Colon (tissue), 2 donors: ENCODE measurements around the gene PLSCR1.
"Not testable (repeated sequence)": the region's sequence is repeated elsewhere in the genome, so short reads cannot be mapped to it uniquely, and the experiment has no call there.

Source experiments
- FAIRE-seq: peaks from 2 replicates; lab custom pipeline; 2012; peaks lifted over from hg19 to GRCh38; lab: Jason Lieb, UNC
- donor health status: control.
- donor health status: control.

The PLSCR1 gene

DNA sequence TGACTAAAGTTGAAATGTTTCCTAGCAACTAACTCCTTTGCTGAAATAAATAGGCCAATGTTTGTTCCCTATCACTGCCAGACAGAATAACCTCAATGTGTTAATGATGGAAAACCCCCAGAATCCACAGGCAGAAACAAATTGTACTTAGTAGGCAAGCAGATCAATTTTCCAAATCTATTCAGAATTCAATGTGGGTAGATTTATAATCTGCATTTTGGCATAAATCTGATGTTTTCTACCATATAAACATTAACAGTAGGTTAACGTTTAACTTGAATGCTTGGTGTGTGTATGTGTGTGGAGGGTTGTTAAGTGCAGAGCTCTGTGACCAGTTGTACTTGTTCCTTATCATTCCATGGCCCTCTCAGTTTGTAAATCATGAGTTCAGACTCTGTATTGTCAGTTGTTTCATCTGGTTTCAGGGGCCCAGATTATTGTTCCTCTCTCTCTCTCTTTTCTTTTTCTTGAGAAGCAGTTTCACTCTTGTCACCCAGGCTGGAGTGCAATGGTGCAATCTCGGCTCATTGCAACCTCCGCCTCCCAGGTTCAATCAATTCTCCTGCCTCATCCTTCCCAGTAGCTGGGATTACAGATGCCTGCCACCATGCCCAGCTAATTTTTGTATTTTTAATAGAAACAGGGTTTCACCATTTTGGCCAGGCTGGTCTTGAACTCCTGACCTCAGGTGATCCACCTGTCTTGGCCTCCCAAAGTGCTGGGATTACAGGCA is 32.8 kb downstream of the PLSCR1 start:
- FAIRE-seq, result no peak

GRCh38 chr3:146507331-146508120 is 36.9 kb downstream of the PLSCR1 start:
- no peak for FAIRE-seq

DNA sequence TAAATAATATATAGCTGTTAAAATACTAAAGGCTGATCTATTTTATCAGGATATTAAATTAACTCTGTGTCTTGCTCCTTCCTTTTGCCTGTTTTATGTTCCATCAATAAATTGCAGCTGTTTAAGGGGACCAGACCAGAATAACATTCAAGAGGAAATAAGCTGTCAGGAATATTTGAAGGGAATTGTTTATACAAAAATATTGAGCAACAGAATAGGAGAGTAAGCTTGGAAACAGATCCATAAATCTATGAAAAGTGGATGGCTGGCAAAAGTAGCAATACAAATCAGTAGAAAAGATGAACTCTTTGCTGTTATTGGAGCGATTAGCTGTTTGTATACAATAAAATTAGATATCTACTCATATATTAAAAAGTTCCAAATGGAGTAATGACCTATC is 38.9 kb downstream of the PLSCR1 start:
- FAIRE-seq, result no peak

DNA sequence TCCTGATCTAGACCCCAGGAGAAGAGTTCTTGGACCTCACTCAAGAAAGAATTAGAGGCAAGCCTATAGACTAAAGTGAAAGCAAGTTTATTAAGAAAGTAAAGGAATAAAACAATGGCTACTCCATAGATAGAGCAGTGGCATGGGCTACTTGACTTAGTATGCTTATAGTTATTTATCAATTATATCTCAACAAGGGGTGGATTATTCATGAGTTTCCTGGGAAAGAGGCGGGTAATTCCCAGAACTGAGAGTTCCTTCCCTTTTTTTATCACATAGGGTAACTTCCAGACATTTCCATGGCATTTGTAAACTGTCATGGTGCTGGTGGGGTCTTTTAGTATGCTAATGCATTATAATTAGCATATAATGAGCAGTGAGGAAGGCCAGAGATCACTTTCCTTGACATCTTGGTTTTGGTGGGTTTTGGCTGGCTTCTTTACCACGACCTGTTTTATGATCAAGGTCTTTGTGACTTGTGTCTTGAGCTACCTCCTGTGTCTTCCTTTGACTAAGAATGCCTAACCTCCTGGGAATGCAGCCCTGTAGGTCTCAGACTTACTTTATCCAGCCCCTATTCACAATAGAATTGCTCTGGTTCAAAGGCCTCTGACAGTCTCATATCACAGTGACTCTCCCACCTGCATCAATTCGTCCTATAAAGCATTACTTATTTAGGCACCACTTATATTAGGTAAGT is 39.8 kb downstream of the PLSCR1 start:
- no peak for FAIRE-seq

- FAIRE-seq, result peak; percentile 10
Measured at GRCh38 chr3:146503461-146504202, 40.8 kb downstream of the PLSCR1 start.

- peak; percentile 5 for FAIRE-seq
Measured at GRCh38 chr3:146502887-146503460, 41.4 kb downstream of the PLSCR1 start.

- no peak for FAIRE-seq
Measured at GRCh38 chr3:146501752-146502151, 42.7 kb downstream of the PLSCR1 start.

DNA sequence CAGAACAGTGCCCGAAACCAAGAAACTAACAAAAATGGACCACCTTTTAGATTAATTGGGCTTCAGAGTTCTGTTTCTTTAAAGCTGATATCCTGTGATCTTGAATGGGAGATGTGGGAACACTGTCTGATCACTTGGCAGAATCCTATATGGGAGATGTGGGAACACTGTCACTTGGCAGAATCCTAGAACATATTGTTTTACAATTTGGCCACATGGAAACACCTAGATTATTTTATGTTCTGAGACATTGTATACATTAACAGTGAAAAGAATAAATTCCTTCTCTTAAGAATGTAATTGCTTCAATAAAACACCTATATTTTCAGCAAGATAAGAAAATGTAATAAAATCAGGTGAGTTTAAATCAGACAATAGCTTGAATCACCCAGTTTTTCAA is 44.7 kb downstream of the PLSCR1 start:
- peak; percentile 31 for FAIRE-seq

GRCh38 chr3:146498002-146498736 is 46.2 kb downstream of the PLSCR1 start:
- no peak for FAIRE-seq

GRCh38 chr3:146497145-146497843 is 47.1 kb downstream of the PLSCR1 start:
- FAIRE-seq, result not testable (repeated sequence)

- no peak for FAIRE-seq
Measured at GRCh38 chr3:146496726-146497125, 47.7 kb downstream of the PLSCR1 start.

DNA sequence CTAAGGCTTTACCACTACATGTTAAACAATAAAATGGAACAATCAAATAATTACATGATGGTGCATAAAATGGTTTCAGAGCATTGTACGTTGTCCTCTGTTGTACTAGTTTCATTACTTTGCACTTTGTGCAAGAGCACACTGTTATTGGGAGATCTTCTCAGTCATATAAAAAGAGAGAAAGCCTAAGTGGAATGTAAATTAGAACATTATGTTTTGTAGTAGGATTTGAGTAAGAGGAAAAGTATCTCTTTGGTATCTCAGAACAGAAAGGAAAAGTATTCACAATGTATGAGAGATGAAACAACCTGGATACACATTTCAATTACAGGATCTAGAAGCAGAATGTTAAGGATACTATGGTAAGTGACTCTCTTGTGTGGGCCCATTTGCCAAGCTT is 48.2 kb downstream of the PLSCR1 start:
- no peak for FAIRE-seq

DNA sequence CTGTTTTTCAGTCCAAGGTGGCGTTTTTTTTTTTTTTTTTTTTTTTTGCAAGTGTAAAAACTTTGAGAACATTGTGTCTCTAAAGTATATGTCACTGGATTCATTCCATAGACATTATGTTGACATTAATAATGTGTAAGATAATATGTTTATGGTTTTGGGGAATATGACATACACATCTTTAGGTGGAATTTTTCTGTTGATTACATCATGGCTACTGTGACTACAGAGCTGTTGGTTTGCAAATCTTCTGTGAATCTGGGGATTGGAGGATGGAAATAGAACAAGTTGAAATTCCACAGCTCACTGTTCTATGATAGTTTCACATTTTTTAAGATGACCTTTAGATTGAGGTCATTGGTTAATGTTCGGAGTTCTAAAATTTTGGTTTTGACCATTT is 50.6 kb downstream of the PLSCR1 start:
- no peak for FAIRE-seq

DNA sequence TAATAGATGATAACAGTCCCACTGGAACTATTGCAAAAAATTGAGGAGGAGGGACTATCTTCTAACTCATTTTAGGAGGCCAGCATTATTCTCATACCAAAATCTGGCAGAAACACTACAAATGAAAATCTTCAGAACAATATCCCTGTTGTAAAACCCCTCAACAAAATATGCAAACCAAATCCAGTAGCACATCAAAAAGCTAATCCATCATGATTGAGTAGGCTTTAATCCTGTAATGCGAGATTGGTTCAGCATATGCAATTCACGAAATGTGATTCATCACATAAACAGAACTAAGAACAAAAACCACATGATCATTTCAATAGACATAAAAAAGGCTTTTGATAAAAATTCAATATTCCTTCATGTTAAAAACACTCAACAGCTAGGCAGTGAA is 51.2 kb downstream of the PLSCR1 start:
- FAIRE-seq, result no peak

DNA sequence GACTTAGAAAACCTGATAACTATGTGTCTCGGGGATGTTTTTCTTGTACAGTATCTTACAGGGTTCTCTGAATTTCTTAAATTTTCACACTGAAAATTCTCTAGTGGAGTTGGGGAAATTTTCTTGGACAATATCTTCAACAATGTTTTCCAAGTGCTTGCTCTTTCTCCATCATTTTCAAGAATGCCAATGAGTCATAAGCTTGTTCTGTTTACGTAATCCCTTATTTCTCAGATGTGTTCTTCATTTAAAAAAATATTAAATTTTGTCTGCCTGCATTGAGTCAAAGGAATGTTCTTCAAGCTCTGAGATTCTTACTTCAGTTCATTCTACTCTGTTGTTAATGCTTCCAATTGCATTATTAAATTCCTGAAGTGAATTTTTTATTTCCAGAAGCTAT is 53.1 kb downstream of the PLSCR1 start:
- FAIRE-seq, result no peak

DNA sequence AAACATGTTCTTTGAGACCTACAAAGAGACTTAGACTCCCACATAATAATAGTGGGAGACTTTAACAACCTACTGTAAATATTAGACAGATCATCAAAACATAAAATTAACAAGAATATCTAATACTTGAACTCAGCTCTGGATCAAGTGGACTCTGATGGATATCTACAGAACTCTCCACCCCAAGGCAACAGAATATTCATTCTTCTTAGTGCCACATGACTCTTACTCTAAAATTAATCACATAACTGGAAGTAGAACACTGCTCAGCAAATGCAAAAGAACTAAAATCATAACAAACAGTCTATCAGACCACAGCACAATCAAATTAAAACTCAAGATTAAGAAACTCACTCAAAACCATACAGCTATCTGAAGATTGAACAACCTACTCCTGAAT is 59.1 kb downstream of the PLSCR1 start:
- no peak for FAIRE-seq

DNA sequence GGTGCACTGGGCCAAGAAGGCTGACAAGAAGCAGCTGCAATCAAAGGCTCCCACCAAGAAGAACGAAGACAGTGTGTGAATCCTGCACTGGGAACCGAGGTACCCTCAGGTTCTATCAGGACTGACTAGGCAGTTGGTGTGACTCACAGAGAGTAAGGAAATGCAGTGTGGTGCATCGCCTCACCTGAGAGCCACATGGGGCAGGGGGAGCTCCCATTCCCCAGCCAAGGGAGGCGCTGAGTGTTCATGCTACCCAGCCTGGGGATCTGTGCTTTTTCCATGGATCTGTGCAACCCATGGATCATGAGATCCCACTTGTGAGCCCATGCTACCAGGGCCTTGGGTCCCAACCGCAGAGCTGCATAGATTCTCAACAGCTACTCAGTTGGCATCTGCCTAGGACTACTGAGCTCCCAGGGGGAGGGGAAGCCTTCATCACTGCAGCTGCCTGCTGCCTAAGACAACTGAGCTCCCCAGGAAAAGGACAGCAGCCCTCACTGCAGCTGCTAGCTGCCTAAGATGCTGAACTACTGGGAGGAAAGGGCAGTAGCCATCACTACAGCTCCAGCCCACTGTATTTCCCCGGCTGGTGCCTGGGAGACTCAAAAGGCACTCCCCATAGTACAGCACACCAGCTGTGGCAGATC is 68.2 kb downstream of the PLSCR1 start:
- no peak for FAIRE-seq

GRCh38 chr3:146474976-146475375 is 69.4 kb downstream of the PLSCR1 start:
- FAIRE-seq, result not testable (repeated sequence)

- FAIRE-seq, result no peak
Measured at GRCh38 chr3:146473726-146474125, 70.7 kb downstream of the PLSCR1 start.

- no peak for FAIRE-seq
Measured at GRCh38 chr3:146472611-146473010, 71.8 kb downstream of the PLSCR1 start.
